ENCODE measurements around the gene HMX1.

The HMX1 gene

GRCh38 chr4:8817096-8817812, 54.4 kb downstream of the HMX1 start:
- no peak for DNase-seq
